GM19238 (cell line): ENCODE measurements around the gene MPRIP.

Experiments used
- DNase-seq: peaks from one replicate; pipeline ENCODE4 v3.0.0; 2011; ENCODE audit warnings: low spot score; ENCODE audit not compliant: insufficient read length

MPRIP gene

DNA sequence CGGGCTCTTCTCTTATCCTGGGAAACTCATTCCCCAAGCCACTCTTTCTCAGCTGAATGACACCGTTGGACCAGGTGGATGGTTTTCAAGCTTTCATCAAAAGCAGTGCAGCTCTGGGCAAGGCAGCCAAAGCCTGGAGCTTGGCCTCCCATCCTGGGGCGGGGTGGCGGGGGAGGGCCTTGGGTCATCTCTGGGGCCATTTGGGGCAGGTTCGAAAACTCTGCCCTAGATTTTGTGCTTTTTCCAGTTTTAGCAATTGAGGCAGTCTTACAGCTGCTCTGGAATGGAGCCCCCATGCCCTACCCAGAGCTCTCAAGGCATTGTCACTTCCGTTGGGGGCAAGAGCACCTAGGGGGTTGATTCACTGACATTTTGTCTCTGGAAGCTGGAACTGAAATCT, 9.1 kb downstream of the MPRIP start:
- DNase-seq: no peak

GRCh38 chr17:17051791-17052461, 9.7 kb downstream of the MPRIP start:
- DNase-seq: no peak

DNA sequence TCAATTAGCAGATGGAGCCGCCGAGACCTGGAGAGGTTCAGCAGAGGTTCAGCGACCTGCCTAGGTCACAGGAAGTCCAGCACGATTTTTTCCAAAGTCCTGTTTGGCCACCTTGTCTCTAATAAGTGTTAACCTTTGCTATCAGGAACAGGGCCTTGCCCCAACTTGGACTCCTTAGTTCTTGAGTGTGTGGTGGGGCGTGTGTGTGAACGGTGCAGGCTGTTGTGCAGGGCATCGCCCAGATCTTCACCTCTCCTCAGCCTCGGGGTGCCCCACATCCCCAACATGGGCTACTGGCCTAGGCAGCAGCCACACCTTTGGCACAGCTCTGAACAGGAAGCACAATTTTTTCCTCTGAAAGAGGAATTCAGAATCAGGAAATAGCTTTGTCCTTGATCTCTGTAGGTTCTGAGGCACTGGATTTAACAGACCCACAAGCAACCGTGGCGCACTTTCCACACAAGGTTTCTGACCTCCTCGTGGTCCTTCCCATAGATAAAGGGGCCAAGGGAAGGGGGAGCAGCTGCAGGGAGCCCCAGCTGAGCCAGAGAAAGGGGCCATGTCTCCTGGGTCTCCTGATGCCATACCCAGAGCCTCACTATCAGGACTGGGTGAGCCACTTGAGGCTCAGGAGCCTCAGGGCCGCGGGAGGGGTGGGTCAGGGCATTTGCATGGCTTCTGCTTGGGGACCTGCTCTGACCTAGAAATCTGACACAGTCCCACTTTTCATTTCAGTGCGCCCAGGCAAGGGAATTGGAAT, 10.4 kb downstream of the MPRIP start:
- no peak for DNase-seq

- DNase-seq: no peak
Observed at GRCh38 chr17:17053446-17054379, 11.5 kb downstream of the MPRIP start.

- DNase-seq: no peak
Observed at GRCh38 chr17:17054636-17055035, 12.4 kb downstream of the MPRIP start.

DNA sequence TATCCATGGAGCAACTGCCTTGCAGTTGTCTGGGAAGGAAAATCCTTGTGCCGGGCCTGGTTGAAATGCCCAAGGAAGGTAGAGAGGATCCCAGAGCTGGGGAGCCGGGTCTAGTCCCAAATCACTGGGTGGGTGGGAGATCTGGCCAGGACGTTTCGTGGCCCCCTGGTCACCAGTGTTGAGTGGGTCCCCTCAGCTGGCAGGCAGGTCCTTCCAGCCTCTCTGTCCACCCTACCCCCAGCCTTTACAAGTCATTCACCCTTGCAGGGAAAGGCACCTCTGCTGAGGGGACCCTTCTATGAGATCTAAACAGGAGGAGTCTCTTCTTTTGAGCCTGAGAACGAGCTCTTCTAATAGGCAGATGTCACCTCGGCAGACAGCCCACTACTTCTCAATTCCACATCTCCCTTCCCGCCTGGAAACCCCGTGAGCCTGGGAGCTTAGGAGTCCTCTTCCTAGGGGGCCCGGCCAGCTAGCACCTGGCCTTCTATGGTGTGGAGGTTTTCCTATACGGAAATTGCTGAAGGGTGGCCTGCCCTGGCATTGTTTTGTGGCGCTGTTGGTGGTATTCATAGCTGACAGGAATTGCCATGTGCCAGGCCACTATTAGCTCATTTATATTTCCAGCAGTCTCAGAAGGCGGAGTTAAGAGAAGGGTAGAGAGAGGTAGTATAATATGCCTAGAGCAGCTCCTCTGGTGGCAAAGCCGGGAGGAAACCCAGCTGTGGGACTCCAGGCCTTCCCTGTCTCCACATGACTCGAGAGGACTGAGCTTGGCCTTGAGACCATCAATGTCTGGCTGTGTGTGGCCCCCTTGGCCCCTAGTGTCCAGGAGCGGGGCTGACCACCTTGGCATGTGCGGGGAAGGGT, 13.3 kb downstream of the MPRIP start:
- no peak for DNase-seq

DNA sequence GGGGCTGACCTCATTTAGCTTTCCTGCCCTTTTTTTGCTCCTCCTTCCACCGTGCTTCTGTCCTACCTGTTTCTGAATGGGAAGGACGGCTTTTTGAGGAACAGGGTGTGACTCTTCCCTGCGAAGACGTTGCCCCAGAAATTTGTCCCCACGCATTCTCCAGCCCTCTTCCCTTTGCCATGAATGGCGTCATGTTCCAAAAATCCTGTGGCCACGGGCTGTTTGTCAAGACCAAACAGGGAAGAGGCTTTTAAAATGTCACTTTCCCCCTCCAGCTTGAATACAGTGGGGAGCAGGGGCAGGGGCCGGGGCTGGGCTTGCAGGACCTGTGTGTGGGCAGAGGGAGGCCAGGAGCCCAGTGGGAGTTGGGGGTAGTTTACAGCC, 13.9 kb downstream of the MPRIP start:
- no peak for DNase-seq

- no peak for DNase-seq
Observed at GRCh38 chr17:17057057-17057551, 14.8 kb downstream of the MPRIP start.

DNA sequence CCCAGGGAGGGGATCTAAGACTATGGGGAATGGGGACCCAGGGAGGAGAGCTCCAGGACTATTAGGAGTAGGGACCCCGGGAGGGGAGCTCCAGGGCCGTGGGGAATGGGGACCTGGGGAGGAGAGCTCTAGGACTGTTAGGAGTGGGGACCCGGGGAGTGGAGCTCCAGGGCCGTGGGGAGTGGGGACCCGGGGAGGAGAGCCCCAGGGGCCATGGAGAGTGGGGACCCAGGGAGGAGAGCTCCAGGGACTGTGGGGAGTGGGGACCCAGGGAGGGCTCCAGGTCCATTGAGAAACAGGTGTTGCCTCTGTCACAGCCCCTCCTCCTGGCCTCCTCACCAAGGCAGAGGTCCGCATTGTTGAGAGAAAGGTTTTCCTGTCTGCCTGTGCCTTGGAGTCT, 16.0 kb downstream of the MPRIP start:
- DNase-seq: no peak

DNA sequence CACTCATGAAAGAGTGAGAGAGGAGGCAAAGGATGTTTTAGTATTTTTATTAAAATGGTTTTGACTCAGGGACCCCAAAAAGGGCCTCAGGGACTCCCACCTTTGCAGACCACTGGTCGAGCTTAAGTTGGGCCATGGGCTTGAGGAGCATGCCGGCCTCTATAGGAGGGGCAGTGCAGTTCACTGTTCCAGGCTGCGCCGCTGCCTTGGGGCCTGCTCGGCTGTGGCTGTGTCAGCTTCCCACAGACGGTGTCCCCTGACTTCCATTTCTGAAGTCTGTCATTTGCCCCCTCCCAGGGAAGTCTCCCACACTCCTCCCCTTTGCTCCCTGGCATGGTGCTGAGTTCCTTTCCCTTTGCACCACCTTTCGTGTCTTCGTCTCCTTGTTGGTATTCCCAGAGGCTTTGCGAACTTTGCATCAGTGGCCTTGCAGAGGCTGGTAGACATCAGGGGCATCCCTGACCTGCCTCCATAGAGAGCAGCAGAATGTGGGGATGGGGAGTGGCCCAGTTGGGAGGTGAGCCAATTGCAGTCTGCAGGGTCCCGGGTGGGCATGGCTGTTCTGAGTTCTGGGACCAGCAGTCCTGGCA, 17.1 kb downstream of the MPRIP start:
- no peak for DNase-seq

- no peak for DNase-seq
Observed at GRCh38 chr17:17060001-17060922, 18.0 kb downstream of the MPRIP start.

DNA sequence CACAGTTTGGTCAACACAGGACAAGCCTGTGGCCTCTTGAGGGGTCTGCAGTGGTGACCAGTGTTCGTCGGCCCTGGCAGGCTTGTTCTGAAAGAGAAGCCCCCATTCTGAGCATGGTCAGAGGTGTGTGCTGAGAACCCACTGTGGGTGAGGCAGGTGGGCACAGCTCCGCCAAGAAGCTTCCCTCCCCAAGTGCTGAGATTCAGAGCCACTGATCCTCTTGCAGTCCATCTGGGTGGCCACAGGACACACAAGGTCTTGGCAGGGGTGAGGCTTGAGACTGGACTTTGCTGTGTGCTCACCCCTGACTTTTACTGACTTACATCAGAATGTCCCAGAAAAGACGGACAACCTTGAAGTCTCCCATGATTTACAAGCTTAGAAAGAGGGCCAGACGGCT, 18.7 kb downstream of the MPRIP start:
- DNase-seq: no peak

DNA sequence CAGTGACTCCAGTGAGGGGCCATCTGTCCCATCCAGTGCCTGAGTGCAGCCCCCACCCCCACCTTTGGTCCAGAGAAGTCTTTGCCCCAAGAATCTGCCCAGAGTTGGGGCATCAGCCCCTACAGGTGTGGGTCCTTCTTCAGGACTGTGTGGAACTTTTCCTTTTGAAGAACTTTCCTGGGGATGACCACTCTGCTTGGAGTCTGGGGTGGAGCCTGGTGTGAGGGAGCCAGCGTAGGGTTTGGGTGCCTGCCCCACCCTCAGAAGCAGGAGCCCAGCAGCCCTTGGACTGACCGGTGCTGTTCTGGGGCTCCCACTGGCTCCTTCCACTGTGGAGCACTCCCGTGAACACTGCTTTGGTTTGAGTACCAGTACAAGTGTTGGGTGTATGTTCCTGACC, 19.3 kb downstream of the MPRIP start:
- DNase-seq: no peak

- no peak for DNase-seq
Observed at GRCh38 chr17:17062356-17062755, 20.1 kb downstream of the MPRIP start.

- DNase-seq: no peak
Observed at GRCh38 chr17:17062866-17063265, 20.6 kb downstream of the MPRIP start.

GRCh38 chr17:17063546-17064122, 21.4 kb downstream of the MPRIP start:
- no peak for DNase-seq

- no peak for DNase-seq
Observed at GRCh38 chr17:17064322-17064721, 22.1 kb downstream of the MPRIP start.

DNA sequence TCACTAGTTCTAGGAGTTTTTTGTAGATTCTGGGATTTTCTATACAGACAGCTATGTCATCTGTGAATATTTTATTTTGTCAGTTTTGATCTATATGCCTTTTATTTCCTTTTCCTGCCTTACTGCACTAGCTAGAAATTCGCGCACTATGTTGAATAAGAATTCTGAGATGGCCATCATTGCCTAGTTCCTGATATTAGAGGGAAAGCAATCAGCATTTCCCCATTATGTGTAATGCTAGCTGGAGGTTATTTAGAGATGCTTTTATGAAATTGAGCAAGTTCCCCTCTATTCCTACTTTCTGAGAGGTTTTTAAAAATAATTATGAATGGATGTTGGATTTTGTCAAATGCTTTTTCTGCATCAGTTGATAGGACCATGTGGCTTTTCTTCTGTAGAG, 23.8 kb downstream of the MPRIP start:
- no peak for DNase-seq

- no peak for DNase-seq
Observed at GRCh38 chr17:17067257-17067656, 25.0 kb downstream of the MPRIP start.
